ENCODE measurements around the gene NR1H2. TPM values are rescaled to one million over a fixed set of nuclear protein-coding genes. Genes with fewer than 3 reads are reported as not detected.

Gene NR1H2
- total and polyA plus RNA-seq, 2 experiments from 2014 or later: 32.9 to 70.2 TPM

DNA sequence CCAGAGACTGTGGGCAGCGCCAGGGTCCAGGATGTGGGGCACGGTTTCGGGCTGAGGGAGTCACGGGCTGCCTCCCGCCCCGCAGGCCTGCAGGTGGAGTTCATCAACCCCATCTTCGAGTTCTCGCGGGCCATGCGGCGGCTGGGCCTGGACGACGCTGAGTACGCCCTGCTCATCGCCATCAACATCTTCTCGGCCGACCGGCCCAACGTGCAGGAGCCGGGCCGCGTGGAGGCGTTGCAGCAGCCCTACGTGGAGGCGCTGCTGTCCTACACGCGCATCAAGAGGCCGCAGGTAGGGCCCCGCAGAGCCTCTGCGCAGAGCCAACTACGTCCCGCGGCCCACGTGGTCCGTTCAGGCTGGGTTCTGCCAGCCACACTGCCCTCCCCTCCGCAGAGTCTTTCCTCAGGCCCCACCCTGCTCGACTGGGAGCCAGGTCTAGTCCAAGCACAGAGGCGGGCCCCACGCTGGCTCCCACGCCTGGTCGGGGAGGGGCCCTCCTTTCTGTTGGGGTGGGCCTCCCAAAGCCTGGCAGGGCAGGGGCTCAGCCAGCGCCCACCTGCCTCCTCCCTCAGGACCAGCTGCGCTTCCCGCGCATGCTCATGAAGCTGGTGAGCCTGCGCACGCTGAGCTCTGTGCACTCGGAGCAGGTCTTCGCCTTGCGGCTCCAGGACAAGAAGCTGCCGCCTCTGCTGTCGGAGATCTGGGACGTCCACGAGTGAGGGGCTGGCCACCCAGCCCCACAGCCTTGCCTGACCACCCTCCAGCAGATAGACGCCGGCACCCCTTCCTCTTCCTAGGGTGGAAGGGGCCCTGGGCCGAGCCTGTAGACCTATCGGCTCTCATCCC lies 5.8 kb downstream of the NR1H2 start (continued):
- TF ChIP-seq, protein P1, sequence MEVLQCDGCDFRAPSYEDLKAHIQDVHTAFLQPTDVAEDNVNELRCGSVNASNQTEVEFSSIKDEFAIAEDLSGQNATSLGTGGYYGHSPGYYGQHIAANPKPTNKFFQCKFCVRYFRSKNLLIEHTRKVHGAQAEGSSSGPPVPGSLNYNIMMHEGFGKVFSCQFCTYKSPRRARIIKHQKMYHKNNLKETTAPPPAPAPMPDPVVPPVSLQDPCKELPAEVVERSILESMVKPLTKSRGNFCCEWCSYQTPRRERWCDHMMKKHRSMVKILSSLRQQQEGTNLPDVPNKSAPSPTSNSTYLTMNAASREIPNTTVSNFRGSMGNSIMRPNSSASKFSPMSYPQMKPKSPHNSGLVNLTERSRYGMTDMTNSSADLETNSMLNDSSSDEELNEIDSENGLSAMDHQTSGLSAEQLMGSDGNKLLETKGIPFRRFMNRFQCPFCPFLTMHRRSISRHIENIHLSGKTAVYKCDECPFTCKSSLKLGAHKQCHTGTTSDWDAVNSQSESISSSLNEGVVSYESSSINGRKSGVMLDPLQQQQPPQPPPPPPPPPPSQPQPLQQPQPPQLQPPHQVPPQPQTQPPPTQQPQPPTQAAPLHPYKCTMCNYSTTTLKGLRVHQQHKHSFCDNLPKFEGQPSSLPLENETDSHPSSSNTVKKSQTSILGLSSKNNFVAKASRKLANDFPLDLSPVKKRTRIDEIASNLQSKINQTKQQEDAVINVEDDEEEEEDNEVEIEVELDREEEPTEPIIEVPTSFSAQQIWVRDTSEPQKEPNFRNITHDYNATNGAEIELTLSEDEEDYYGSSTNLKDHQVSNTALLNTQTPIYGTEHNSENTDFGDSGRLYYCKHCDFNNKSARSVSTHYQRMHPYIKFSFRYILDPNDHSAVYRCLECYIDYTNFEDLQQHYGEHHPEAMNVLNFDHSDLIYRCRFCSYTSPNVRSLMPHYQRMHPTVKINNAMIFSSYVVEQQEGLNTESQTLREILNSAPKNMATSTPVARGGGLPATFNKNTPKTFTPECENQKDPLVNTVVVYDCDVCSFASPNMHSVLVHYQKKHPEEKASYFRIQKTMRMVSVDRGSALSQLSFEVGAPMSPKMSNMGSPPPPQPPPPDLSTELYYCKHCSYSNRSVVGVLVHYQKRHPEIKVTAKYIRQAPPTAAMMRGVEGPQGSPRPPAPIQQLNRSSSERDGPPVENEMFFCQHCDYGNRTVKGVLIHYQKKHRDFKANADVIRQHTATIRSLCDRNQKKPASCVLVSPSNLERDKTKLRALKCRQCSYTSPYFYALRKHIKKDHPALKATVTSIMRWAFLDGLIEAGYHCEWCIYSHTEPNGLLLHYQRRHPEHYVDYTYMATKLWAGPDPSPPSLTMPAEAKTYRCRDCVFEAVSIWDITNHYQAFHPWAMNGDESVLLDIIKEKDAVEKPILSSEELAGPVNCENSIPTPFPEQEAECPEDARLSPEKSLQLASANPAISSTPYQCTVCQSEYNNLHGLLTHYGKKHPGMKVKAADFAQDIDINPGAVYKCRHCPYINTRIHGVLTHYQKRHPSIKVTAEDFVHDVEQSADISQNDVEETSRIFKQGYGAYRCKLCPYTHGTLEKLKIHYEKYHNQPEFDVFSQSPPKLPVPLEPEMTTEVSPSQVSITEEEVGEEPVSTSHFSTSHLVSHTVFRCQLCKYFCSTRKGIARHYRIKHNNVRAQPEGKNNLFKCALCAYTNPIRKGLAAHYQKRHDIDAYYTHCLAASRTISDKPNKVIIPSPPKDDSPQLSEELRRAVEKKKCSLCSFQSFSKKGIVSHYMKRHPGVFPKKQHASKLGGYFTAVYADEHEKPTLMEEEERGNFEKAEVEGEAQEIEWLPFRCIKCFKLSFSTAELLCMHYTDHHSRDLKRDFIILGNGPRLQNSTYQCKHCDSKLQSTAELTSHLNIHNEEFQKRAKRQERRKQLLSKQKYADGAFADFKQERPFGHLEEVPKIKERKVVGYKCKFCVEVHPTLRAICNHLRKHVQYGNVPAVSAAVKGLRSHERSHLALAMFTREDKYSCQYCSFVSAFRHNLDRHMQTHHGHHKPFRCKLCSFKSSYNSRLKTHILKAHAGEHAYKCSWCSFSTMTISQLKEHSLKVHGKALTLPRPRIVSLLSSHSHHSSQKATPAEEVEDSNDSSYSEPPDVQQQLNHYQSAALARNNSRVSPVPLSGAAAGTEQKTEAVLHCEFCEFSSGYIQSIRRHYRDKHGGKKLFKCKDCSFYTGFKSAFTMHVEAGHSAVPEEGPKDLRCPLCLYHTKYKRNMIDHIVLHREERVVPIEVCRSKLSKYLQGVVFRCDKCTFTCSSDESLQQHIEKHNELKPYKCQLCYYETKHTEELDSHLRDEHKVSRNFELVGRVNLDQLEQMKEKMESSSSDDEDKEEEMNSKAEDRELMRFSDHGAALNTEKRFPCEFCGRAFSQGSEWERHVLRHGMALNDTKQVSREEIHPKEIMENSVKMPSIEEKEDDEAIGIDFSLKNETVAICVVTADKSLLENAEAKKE (CRISPR knock-in tag; IDR thresholded peaks at IDR 0.05): no peak
- TF ChIP-seq POLR2AphosphoS5 (IDR thresholded peaks at IDR 0.05; ENCODE audit: low read depth): no peak
- no peak for TF ChIP-seq STAT1 (IDR thresholded peaks at IDR 0.05; ENCODE audit: unreplicated experiment)
- no peak for TF ChIP-seq NANOG (IDR thresholded peaks at IDR 0.05; ENCODE audit: borderline replicate concordance)
- TF ChIP-seq ZNF114 (CRISPR knock-in tag; IDR thresholded peaks at IDR 0.05): no peak
- TF ChIP-seq, protein P2, sequence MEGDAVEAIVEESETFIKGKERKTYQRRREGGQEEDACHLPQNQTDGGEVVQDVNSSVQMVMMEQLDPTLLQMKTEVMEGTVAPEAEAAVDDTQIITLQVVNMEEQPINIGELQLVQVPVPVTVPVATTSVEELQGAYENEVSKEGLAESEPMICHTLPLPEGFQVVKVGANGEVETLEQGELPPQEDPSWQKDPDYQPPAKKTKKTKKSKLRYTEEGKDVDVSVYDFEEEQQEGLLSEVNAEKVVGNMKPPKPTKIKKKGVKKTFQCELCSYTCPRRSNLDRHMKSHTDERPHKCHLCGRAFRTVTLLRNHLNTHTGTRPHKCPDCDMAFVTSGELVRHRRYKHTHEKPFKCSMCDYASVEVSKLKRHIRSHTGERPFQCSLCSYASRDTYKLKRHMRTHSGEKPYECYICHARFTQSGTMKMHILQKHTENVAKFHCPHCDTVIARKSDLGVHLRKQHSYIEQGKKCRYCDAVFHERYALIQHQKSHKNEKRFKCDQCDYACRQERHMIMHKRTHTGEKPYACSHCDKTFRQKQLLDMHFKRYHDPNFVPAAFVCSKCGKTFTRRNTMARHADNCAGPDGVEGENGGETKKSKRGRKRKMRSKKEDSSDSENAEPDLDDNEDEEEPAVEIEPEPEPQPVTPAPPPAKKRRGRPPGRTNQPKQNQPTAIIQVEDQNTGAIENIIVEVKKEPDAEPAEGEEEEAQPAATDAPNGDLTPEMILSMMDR (conservative IDR thresholded peaks at IDR 0.05; ENCODE audit: low read depth in 2 of 2): no peak
- TF ChIP-seq ZNF331 (CRISPR knock-in tag; IDR thresholded peaks at IDR 0.05; ENCODE audit: low read depth): no peak

Data from GM23338 (cell line).